ENCODE results near the gene SDHAF2.
"Not testable (repeated sequence)": the region's sequence is repeated elsewhere in the genome, so short reads cannot be mapped to it uniquely, and the experiment has no call there.

The SDHAF2 gene

GRCh38 chr11:61429691-61430582 lies at the start of gene SDHAF2, which contains the start of gene CPSF7:
Gene SDHAF2 (plus strand): TSS chr11:61430124. CDS start chr11:61430147, 23 bp downstream.
Gene CPSF7 (minus strand): TSS chr11:61429975. CDS start chr11:61429235, 740 bp downstream.
- peak; percentile 95 for DNase-seq (ENCODE audit: low read depth)

DNA sequence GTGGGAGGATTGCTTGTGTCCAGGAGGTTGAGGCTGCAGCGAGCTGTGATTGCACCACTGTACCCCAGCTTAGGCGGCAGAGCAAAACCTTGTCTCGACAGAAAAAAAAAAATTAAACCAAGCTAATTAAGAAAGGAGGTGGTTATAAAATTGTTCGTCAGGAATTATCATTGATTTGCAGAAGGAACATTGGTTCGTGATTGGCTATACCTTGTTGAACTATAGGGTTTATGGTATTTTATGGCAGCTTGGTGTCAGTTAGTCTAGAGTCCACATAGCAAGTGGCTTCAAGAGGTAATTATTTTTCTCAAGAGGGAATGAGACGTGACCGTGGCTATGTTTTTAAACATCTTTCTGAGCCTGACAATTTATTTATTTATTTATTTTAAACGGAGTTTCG lies 49.0 kb upstream of the SDHAF2 start:
- DNase-seq (ENCODE audit: low read depth), result no peak

DNA sequence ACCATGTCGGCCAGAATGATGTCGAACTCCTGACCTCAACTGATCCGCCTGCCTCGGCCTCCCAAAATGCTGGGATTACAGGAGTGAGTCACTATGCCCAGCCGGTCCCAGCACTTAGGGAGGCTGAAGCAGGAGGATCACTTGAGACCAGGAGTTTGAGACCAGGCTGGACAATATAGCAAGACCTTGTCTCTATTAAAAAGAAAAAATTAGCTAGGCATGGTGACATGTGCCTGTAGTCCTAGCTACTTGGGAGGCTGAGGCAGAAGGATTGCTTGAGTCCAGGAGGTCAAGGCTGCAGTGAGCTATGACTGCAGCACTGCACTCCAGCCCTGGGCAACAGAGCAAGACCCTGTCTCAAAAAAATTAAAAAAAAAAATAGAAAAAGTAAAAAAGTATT lies 46.1 kb upstream of the SDHAF2 start:
- not testable (repeated sequence) for DNase-seq (ENCODE audit: low read depth)

GRCh38 chr11:61384271-61385242 lies 45.4 kb upstream of the SDHAF2 start:
- no peak for DNase-seq (ENCODE audit: low read depth)

GRCh38 chr11:61390161-61390560 lies 39.8 kb upstream of the SDHAF2 start:
- DNase-seq (ENCODE audit: low read depth), result no peak

GRCh38 chr11:61392981-61393595 lies 36.8 kb upstream of the SDHAF2 start:
- DNase-seq (ENCODE audit: low read depth), result no peak

GRCh38 chr11:61401173-61401572 lies 28.8 kb upstream of the SDHAF2 start:
- no peak for DNase-seq (ENCODE audit: low read depth)

DNA sequence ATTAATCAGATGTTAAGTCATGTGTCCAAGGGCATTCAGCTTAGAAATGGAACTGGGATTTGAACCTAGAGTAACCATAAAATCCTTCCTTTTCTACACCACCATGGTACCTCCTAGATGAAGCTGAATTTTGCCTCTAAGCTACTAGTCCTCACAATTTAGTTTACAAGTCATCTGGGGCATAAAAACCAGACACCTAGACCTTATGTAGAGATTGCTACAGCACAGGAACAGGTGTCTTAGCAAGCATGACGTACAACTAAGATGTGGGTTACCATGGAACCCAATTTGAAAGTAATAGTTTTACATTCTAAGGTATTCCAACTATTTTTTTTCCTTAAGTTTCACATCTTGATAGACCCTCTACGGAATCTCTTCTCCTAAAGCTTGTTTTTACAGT lies 28.4 kb upstream of the SDHAF2 start:
- no peak for DNase-seq (ENCODE audit: low read depth)

DNA sequence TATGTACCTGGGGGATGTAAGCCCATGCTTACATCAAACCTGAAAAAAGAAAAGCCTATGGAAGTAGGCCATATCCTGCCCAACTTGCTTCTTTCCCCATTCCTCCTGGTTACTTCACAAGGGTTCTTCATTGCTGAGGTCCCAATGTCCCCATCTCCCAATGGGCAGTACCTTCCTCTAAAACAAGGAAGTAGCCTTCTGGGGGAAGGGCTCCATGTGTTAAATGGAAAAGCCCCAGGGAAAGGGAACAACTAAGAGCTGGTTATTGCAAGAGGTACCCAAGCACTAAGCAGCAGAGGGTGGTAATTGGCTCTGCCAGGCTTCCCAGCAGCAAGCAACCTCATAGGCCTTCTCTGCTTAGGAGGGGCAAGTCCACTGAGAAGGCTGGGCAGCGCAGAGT lies 26.3 kb upstream of the SDHAF2 start:
- DNase-seq (ENCODE audit: low read depth), result no peak

- DNase-seq (ENCODE audit: low read depth), result no peak
These were observed 25.8 kb upstream of the SDHAF2 start for GRCh38 chr11:61404103-61404502.

- no peak for DNase-seq (ENCODE audit: low read depth)
These were observed 25.3 kb upstream of the SDHAF2 start for GRCh38 chr11:61404641-61405040.

GRCh38 chr11:61406067-61406466 lies 23.9 kb upstream of the SDHAF2 start:
- DNase-seq (ENCODE audit: low read depth), result no peak

- no peak for DNase-seq (ENCODE audit: low read depth)
These were observed 22.8 kb upstream of the SDHAF2 start for GRCh38 chr11:61406991-61407728.

- no peak for DNase-seq (ENCODE audit: low read depth)
These were observed 18.3 kb upstream of the SDHAF2 start for GRCh38 chr11:61411589-61411988.

- no peak for DNase-seq (ENCODE audit: low read depth)
These were observed 16.4 kb upstream of the SDHAF2 start for GRCh38 chr11:61413496-61413895.

DNA sequence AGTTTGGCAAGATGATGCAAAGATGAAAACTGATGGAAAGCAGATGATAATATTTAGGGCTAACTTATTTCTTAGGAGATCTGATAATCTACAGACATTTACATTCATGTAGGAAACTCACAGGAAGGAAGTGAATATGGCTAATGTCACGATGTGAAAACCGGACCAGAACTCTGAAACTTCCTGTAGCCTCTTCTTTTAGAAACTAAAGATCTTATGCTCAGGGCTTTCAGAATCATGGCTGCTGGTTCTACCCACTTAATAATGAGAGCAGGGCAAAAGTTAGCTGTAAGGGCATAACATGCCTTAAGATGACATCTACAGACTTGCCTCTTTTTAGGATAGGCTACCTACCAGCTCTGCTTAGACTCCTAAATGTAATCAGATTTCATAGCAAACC lies 15.4 kb upstream of the SDHAF2 start:
- DNase-seq (ENCODE audit: low read depth), result no peak

GRCh38 chr11:61415381-61415780 lies 14.5 kb upstream of the SDHAF2 start:
- DNase-seq (ENCODE audit: low read depth), result no peak

- DNase-seq (ENCODE audit: low read depth), result no peak
These were observed 13.0 kb upstream of the SDHAF2 start for GRCh38 chr11:61416941-61417340.

DNA sequence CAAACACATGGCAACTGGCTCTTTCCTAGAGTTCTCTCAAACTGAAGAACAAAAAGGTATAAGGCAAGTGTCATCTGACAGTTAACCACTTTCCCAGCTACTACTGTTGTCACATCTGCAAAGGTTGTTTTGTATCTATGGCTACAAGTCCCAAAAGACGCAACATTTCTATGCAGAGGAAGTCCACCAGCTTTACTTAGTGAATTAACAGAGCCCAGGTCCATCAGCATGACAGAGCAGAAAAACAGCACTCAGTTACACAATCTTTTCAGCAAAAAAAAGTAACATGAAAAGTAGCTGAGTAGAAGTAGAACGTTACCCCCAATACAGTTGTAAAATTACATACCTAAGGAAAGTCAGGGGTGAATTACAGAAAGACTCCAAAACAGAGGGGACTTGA lies 12.3 kb upstream of the SDHAF2 start:
- DNase-seq (ENCODE audit: low read depth), result no peak

DNA sequence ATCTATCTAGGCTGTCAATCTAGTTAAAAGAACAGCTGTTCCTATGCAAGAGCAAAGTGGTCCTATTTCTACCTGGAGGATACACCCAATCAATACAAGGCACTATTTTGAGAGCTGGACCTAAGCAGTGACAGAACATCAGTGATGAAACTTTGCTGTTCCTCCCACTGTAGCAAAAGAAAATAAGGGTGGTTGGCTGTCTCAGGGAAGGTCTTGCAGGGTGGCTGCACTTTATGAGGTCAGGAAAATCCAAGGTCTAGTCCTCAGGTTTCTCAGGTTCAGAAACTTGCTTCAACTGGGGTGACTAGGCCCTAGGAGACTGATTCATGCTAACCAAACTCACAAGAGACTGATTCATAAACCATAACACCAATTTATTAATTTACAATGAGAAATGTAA lies 11.8 kb upstream of the SDHAF2 start:
- no peak for DNase-seq (ENCODE audit: low read depth)

- DNase-seq (ENCODE audit: low read depth), result no peak
These were observed 7.7 kb upstream of the SDHAF2 start for GRCh38 chr11:61422226-61422625.
